GM12878 (cell line): ENCODE measurements around the gene LRRN2. TPM values are rescaled to one million over a fixed set of nuclear protein-coding genes. Genes with fewer than 3 reads are reported as not detected.

Source experiments
- ATAC-seq: fragments of 200-7000 bp; cut with Tn5 transposase; 3 replicates; pipeline ENCODE4 v1.9.1; 2020; ENCODE audit warnings: mild to moderate bottlenecking, moderate library complexity
- BruUV-seq: library from RNA; stranded (reverse); fragments of 400-500 nt; replicated peaks from 2 replicates; lab custom pipeline; 2021; lab: Mats Ljungman, UMichigan
- CTCF ChIA-PET: fragments of 300-600 bp; sonication (Branson Sonifier 250); formaldehyde crosslinking; extraction: SDS; loops from one replicate; lab custom pipeline; 2021; ENCODE audit warnings: inconsistent platforms; lab: Yijun Ruan, JAX
- POLR2A ChIA-PET: fragments of 350-600 bp; formaldehyde crosslinking; extraction: SDS; loops from one replicate; lab custom pipeline; 2021; ENCODE audit warnings: inconsistent platforms; lab: Charles Lee
- RAD21 ChIA-PET: fragments of 300-600 bp; sonication (Branson Sonifier 250); formaldehyde crosslinking; loops from one replicate; lab custom pipeline; 2023; ENCODE audit warnings: antibody characterized with exemption; ENCODE audit not compliant: unreplicated experiment; lab: Charles Lee
- SMC1A ChIA-PET: fragments of 300-600 bp; sonication (Branson Sonifier 250); formaldehyde crosslinking; loops from one replicate; lab custom pipeline; 2023; ENCODE audit not compliant: unreplicated experiment, uncharacterized antibody; lab: Charles Lee
- DNase-seq: peaks from one replicate; pipeline ENCODE4 v3.0.0-alpha.2; 2011; ENCODE audit warnings: low read depth, low spot score
- FAIRE-seq: peaks from 3 replicates; lab custom pipeline; 2011; peaks lifted over from hg19 to GRCh38; lab: Jason Lieb, UNC
- H2AFZ ChIP-seq: 2 replicates; pipeline ENCODE4 v1.6.0; 2011; ENCODE audit warnings: low read depth, low read length, control low read depth; ENCODE audit not compliant: control insufficient read depth
- H3K27ac ChIP-seq: 2 replicates; pipeline ENCODE4 v1.5.1; 2011; ENCODE audit warnings: control low read depth; ENCODE audit not compliant: control insufficient read depth, insufficient read depth
- H3K27me3 ChIP-seq, 2 experiments: replicated peaks in 1 of 2; 2 replicates each; pipeline versions ENCODE4 v1.6.0 to v1.6.1; 2011; ENCODE audit warnings: low read length in 1 of 2; ENCODE audit not compliant: control insufficient read depth in 2 of 2, insufficient read depth in 2 of 2
- H3K36me3 ChIP-seq, 2 experiments: 2 replicates each; pipeline ENCODE4 v1.5.1; 2011; ENCODE audit warnings: low read length in 1 of 2; ENCODE audit not compliant: control insufficient read depth in 2 of 2, insufficient read depth in 2 of 2
- H3K4me1 ChIP-seq: 2 replicates; pipeline ENCODE4 v1.6.1; 2011; ENCODE audit warnings: mild to moderate bottlenecking, low read length, moderate library complexity, mixed read lengths; ENCODE audit not compliant: control insufficient read depth, insufficient read depth
- H3K4me2 ChIP-seq: 2 replicates; pipeline ENCODE4 v1.6.0; 2011; ENCODE audit warnings: control low read depth; ENCODE audit not compliant: control insufficient read depth, insufficient read depth
- H3K4me3 ChIP-seq: fragments of 200-600 bp; sonication (generic); 2 replicates; pipeline ENCODE4 v1.5.1; 2016
- H3K79me2 ChIP-seq: 2 replicates; pipeline ENCODE4 v1.6.0; 2011; ENCODE audit warnings: low read length; ENCODE audit not compliant: control insufficient read depth, insufficient read depth
- H3K9ac ChIP-seq: 2 replicates; pipeline ENCODE4 v1.8.0; 2011; ENCODE audit warnings: low read length, control low read depth, mixed read lengths; ENCODE audit not compliant: control insufficient read depth, insufficient read depth
- H3K9me3 ChIP-seq: replicated peaks from 3 replicates; pipeline ENCODE4 v1.5.1; 2011; ENCODE audit warnings: mild to moderate bottlenecking, low read length; ENCODE audit not compliant: control insufficient read depth, insufficient read depth
- H4K20me1 ChIP-seq: 2 replicates; pipeline ENCODE4 v1.6.0; 2011; ENCODE audit not compliant: control insufficient read depth, insufficient read depth
- ATF7 ChIP-seq: fragments of 450-650 bp; IDR thresholded peaks from 2 replicates; pipeline ENCODE4 v1.6.1; 2016; ENCODE audit warnings: low read depth, mild to moderate bottlenecking
- CHD4 ChIP-seq: fragments of 200-600 bp; sonication (generic); IDR thresholded peaks from 2 replicates; pipeline ENCODE4 v1.6.1; 2016; ENCODE audit warnings: mild to moderate bottlenecking
- MLLT1 ChIP-seq: fragments of 450-650 bp; IDR thresholded peaks from 2 replicates; pipeline ENCODE4 v1.6.1; 2016; ENCODE audit warnings: mild to moderate bottlenecking
- NRF1 ChIP-seq: conservative IDR thresholded peaks from 2 replicates; pipeline ENCODE4 v1.6.1; 2011; ENCODE audit warnings: mild to moderate bottlenecking, low read depth, low read length, improper control_type of control experiment
- RELA ChIP-seq: fragments of 450-650 bp; IDR thresholded peaks from 2 replicates; pipeline ENCODE4 v1.8.0; 2014; ENCODE audit warnings: borderline replicate concordance; ENCODE audit not compliant: partially characterized antibody
- SKIL ChIP-seq: fragments of 450-650 bp; IDR thresholded peaks from 2 replicates; pipeline ENCODE4 v1.6.1; 2017; ENCODE audit warnings: mild to moderate bottlenecking, low read depth, inconsistent platforms; ENCODE audit not compliant: poor library complexity, severe bottlenecking
- SP1 ChIP-seq: IDR thresholded peaks from one replicate; pipeline ENCODE4 v1.6.1; 2011; ENCODE audit warnings: low read depth, low read length
- TAF1 ChIP-seq: IDR thresholded peaks from 2 replicates; pipeline ENCODE4 v1.6.1; 2011; ENCODE audit warnings: mild to moderate bottlenecking, low read depth, low read length, borderline replicate concordance
- ZNF384 ChIP-seq: IDR thresholded peaks from 2 replicates; pipeline ENCODE4 v1.6.1; 2012; ENCODE audit warnings: low read depth, mild to moderate bottlenecking, low read length, improper control_type of control experiment, borderline replicate concordance
- ZNF592 ChIP-seq: fragments of 450-650 bp; IDR thresholded peaks from 2 replicates; pipeline ENCODE4 v1.6.1; 2017; ENCODE audit warnings: mild to moderate bottlenecking, moderate library complexity
- WGBS: methylation state at CpG from one replicate; pipeline ENCODE4 v1.1.6; 2016; ENCODE audit warnings: low lambda C conversion rate; ENCODE audit not compliant: insufficient replicate concordance, insufficient coverage; ENCODE audit errors: missing lambda C conversion rate; 5-methylcytosine and 5-hydroxymethylcytosine counted together
- in situ Hi-C: fragments of 300-500 bp; cut with MboI; formaldehyde crosslinking; loops from 9 replicates; pipeline ENCODE4 v1.14.3; 2018; ENCODE audit warnings: mixed read lengths
- intact Hi-C: fragments of 100-400 bp; cut with micrococcal nuclease; formaldehyde crosslinking; loops from one replicate; pipeline ENCODE4 v1.14.2; 2022; ENCODE audit not compliant: unreplicated experiment
- polyA plus RNA-seq, 11 experiments: library from polyadenylated mRNA; depleted of rRNA in 4 of 11; unstranded in 6 of 11; stranded (reverse) in 5 of 11; fragments of >200 nt; fragmentation: Nextera tagmentation in 4 of 11; fragmentation: Illumina TruSeq in 1 of 11; extraction: Ambion mirVana in 4 of 11; extraction: Trizol in 1 of 11; gene quantifications; 1 replicate in 1 of 11; 2 replicates in 10 of 11; pipeline versions ENCODE4 v1.2.1 to v1.2.3, GENCODE V29; 2011 to 2016; ENCODE audit warnings: inconsistent platforms in 2 of 11, missing spikeins in 2 of 11, low read depth in 1 of 11
- total RNA-seq, 4 experiments: library from RNA; depleted of rRNA in 3 of 4; stranded (reverse); fragments of >200 nt in 3 of 4; fragmentation: Illumina TruSeq in 1 of 4; extraction: Trizol in 1 of 4; gene quantifications; 2 replicates each; pipeline versions ENCODE4 v1.2.1 to v1.2.3, GENCODE V29; 2013 to 2021

LRRN2 gene
- total and polyA plus RNA-seq, 10 of the 15 experiments (the other 5 are each of a cell fraction or from before 2014, with no cell fraction given) = not detected

- intact Hi-C loops (no loop called here), in situ Hi-C loops (no loop called here)
- Histone ChIP-seq H2AFZ (no peak overlapping the region), H3K36me3 (no peaks in the 10 kb centered on the region), H3K79me2 (no peaks in the 10 kb centered on the region), H4K20me1 (no peaks in the 10 kb centered on the region), H3K9me3 (no peaks in the 10 kb centered on the region), H3K9ac (no peak overlapping the region), H3K4me2 (no peak overlapping the region), H3K4me3 (no peak overlapping the region), H3K27me3 (peaks cover 0 to 6% of the 10 kb centered on the region in 2 experiments; a peak in 2 of 4 replicates), H3K27ac (no peak overlapping the region), H3K4me1 (no peaks in the 10 kb centered on the region)
- DNase-seq = no peak
- ChIA-PET CTCF (interaction anchor here (0.9 to 2.1 kb wide), 6 partner anchors 10 to 177 kb away, joined by 3 to 11 read pairs (median 3); no protein-coding TSS in a partner anchor), POLR2A (no interaction called here), RAD21 (no interaction called here)
- 12% methylated on average over 3 of the region's 3 CpGs for WGBS
- no peak for ATAC-seq
- BruUV-seq = no TSS peak
- no peak for TF ChIP-seq SKIL
- TF ChIP-seq NRF1 = no peak
- TF ChIP-seq TAF1 = no peak
- TF ChIP-seq SP1 = no peak
- TF ChIP-seq ATF7 = no peak
- TF ChIP-seq CHD4 = no peak
- TF ChIP-seq ZNF384 = no peak
- TF ChIP-seq RELA = no peak
- TF ChIP-seq ZNF592 = no peak
- no peak for TF ChIP-seq MLLT1
- TF ChIP-seq, all 136 proteins: peak for 0
- FAIRE-seq = no peak
- SMC1A ChIA-PET = interaction anchor here (1.1 to 1.3 kb wide), 3 partner anchors 45 to 165 kb away, joined by 3 read pairs; no protein-coding TSS in a partner anchor
These were observed 43.6 kb downstream of the LRRN2 start for GRCh38 chr1:204641936-204642335.
